ENCODE results near the gene SMAD9.
A peak's percentile ranks its signal among the peaks of the same experiment; 100 is the strongest.

The SMAD9 gene

GRCh38 chr13:36829753-36830152, 90.3 kb downstream of the SMAD9 start:
- H3K4me2 ChIP-seq (ENCODE audit: low read depth, low read length, poor library complexity, severe bottlenecking), result no peak overlapping the region
- H3K9ac ChIP-seq (ENCODE audit: low read depth, low read length, poor library complexity, severe bottlenecking), result no peak overlapping the region
- peaks cover 20% of the 10 kb centered on the region for H4K20me1 ChIP-seq (ENCODE audit: insufficient read depth, low read length, poor library complexity, severe bottlenecking)
- H3K27me3 ChIP-seq (ENCODE audit: insufficient read depth, low read length, poor library complexity, severe bottlenecking), result no peaks in the 10 kb centered on the region
- no peaks in the 10 kb centered on the region for H3F3A ChIP-seq (ENCODE audit: low read depth)
- peaks cover 10% of the 10 kb centered on the region for H3K4me1 ChIP-seq (ENCODE audit: insufficient read depth, low read length, poor library complexity, severe bottlenecking)
- no peak for TF ChIP-seq EZH2phosphoT487 (IDR thresholded peaks at IDR 0.05; ENCODE audit: borderline replicate concordance)
- TF ChIP-seq CTCF (conservative IDR thresholded peaks at IDR 0.05; ENCODE audit: low read length), result no peak
- H3K9me3 ChIP-seq (ENCODE audit: insufficient read depth, low read depth, low read length), result no peaks in the 10 kb centered on the region
- no peaks in the 10 kb centered on the region for H3K9me2 ChIP-seq (replicated peaks; ENCODE audit: low read depth, low read length)
- H3K79me2 ChIP-seq (ENCODE audit: insufficient read depth, low read length), result peaks cover 22% of the 10 kb centered on the region
- H3K4me3 ChIP-seq (ENCODE audit: low read length, poor library complexity, severe bottlenecking), result no peak overlapping the region
- H3K36me3 ChIP-seq (ENCODE audit: insufficient read depth, low read length), result peaks cover 18% of the 10 kb centered on the region
- H2AFZ ChIP-seq (ENCODE audit: low read length), result no peak overlapping the region

GRCh38 chr13:36822785-36823184, 97.3 kb downstream of the SMAD9 start:
- Histone ChIP-seq H3K9ac (ENCODE audit: low read depth, low read length, poor library complexity, severe bottlenecking) (peak overlapping the region; percentile 83), H3K4me1 (ENCODE audit: insufficient read depth, low read length, poor library complexity, severe bottlenecking) (peaks cover 62% of the 10 kb centered on the region), H3K79me2 (ENCODE audit: insufficient read depth, low read length) (peaks cover 79% of the 10 kb centered on the region), H2AFZ (ENCODE audit: low read length) (no peak overlapping the region), H4K20me1 (ENCODE audit: insufficient read depth, low read length, poor library complexity, severe bottlenecking) (peaks cover 74% of the 10 kb centered on the region), H3F3A (ENCODE audit: low read depth) (no peaks in the 10 kb centered on the region), H3K4me2 (ENCODE audit: low read depth, low read length, poor library complexity, severe bottlenecking) (peak overlapping the region; percentile 98), H3K27me3 (ENCODE audit: insufficient read depth, low read length, poor library complexity, severe bottlenecking) (no peaks in the 10 kb centered on the region), H3K4me3 (ENCODE audit: low read length, poor library complexity, severe bottlenecking) (peak overlapping the region; percentile 91), H3K36me3 (ENCODE audit: insufficient read depth, low read length) (peaks cover 13% of the 10 kb centered on the region), H3K9me3 (ENCODE audit: insufficient read depth, low read depth, low read length) (no peaks in the 10 kb centered on the region), H3K9me2 (replicated peaks; ENCODE audit: low read depth, low read length) (no peaks in the 10 kb centered on the region)
- TF ChIP-seq CTCF (conservative IDR thresholded peaks at IDR 0.05; ENCODE audit: low read length) (no peak), EZH2phosphoT487 (IDR thresholded peaks at IDR 0.05; ENCODE audit: borderline replicate concordance) (no peak)

DNA sequence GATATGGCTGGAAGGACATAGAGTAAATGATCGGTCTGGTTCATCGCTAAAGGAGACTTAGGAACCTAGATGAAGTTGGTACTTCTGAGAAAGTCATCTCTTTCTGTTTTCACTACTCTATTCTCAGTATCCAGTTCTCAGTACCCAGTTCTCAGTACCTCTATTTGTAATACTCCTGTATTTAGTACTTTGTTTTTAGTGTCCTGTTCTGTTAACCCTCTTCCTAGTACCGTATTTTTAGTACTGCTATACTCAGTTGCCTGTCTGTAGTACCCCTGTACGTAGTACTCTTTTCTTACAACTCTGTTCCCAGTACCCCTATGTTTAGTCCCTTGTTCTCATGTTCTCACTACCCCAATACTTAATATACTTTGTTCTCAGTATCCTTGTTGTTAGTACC, 99.8 kb downstream of the SMAD9 start:
- H2AFZ ChIP-seq (ENCODE audit: low read length), result no peak overlapping the region
- H3K9ac ChIP-seq (ENCODE audit: low read depth, low read length, poor library complexity, severe bottlenecking), result peak overlapping the region; percentile 83
- TF ChIP-seq EZH2phosphoT487 (IDR thresholded peaks at IDR 0.05; ENCODE audit: borderline replicate concordance) (no peak), CTCF (conservative IDR thresholded peaks at IDR 0.05; ENCODE audit: low read length) (no peak)
- no peaks in the 10 kb centered on the region for H3F3A ChIP-seq (ENCODE audit: low read depth)
- H3K9me2 ChIP-seq (replicated peaks; ENCODE audit: low read depth, low read length), result no peaks in the 10 kb centered on the region
- peaks cover 60% of the 10 kb centered on the region for H4K20me1 ChIP-seq (ENCODE audit: insufficient read depth, low read length, poor library complexity, severe bottlenecking)
- peak overlapping the region; percentile 91 for H3K4me3 ChIP-seq (ENCODE audit: low read length, poor library complexity, severe bottlenecking)
- no peaks in the 10 kb centered on the region for H3K9me3 ChIP-seq (ENCODE audit: insufficient read depth, low read depth, low read length)
- no peaks in the 10 kb centered on the region for H3K27me3 ChIP-seq (ENCODE audit: insufficient read depth, low read length, poor library complexity, severe bottlenecking)
- 0 out of 2 replicates have a peak, but pooled peaks cover under 1% of the 10 kb centered on the region for H3K36me3 ChIP-seq (ENCODE audit: insufficient read depth, low read length)
- peaks cover 62% of the 10 kb centered on the region for H3K79me2 ChIP-seq (ENCODE audit: insufficient read depth, low read length)
- H3K4me1 ChIP-seq (ENCODE audit: insufficient read depth, low read length, poor library complexity, severe bottlenecking), result peaks cover 57% of the 10 kb centered on the region
- peak overlapping the region; percentile 98 for H3K4me2 ChIP-seq (ENCODE audit: low read depth, low read length, poor library complexity, severe bottlenecking)
